K562 (cell line): ENCODE data around the gene SRCIN1. TPM values are rescaled to one million over a fixed set of nuclear protein-coding genes. Genes with fewer than 3 reads are reported as not detected.
A peak's percentile ranks its signal among the peaks of the same experiment; 100 is the strongest.

Experiments
- ATF6 ChIP-seq: sonication (generic); formaldehyde crosslinking; IDR thresholded peaks from 2 replicates; pipeline ENCODE4 v1.4.0; 2020; ENCODE audit warnings: mild to moderate bottlenecking, missing genetic modification reagents
- CCNT2 ChIP-seq: IDR thresholded peaks from 2 replicates; pipeline ENCODE4 v1.6.1; 2011; ENCODE audit warnings: borderline replicate concordance, low read depth, mild to moderate bottlenecking, moderate library complexity, mixed read lengths, low read length; ENCODE audit not compliant: insufficient read length; ENCODE audit errors: extremely low read depth
- ESRRB ChIP-seq: fragments of 250-450 bp; sonication (Bioruptor Pico); IDR thresholded peaks from 2 replicates; pipeline ENCODE4 v1.5.0; 2020; ENCODE audit warnings: mild to moderate bottlenecking, moderate library complexity, borderline replicate concordance
- ETV5 ChIP-seq: sonication (generic); formaldehyde crosslinking; IDR thresholded peaks from 2 replicates; pipeline ENCODE4 v1.4.0; 2020; ENCODE audit warnings: low read depth, mild to moderate bottlenecking, missing genetic modification reagents
- FOXP4 ChIP-seq: sonication (generic); formaldehyde crosslinking; IDR thresholded peaks from 2 replicates; pipeline ENCODE4 v1.8.0; 2022; ENCODE audit warnings: mild to moderate bottlenecking, missing genetic modification reagents, borderline replicate concordance
- KAT2B ChIP-seq: IDR thresholded peaks from one replicate; pipeline ENCODE4 v1.6.1; 2012; ENCODE audit warnings: low read depth, mild to moderate bottlenecking, control low read depth, inconsistent platforms, low read length, moderate library complexity
- KLF16 ChIP-seq: IDR thresholded peaks from 2 replicates; pipeline ENCODE4 v1.6.1; 2016; ENCODE audit warnings: antibody characterized with exemption
- KLF6 ChIP-seq: fragments of 250-450 bp; sonication (Bioruptor Pico); IDR thresholded peaks from 2 replicates; pipeline ENCODE4 v1.4.0; 2020; ENCODE audit warnings: mild to moderate bottlenecking, moderate library complexity, borderline replicate concordance
- NELFE ChIP-seq: IDR thresholded peaks from 2 replicates; pipeline ENCODE4 v1.6.1; 2011; ENCODE audit warnings: mild to moderate bottlenecking; ENCODE audit not compliant: insufficient read depth, insufficient read length
- ZBTB17 ChIP-seq: fragments of 450-650 bp; formaldehyde crosslinking; IDR thresholded peaks from 2 replicates; pipeline ENCODE4 v1.4.0; 2020; ENCODE audit warnings: mild to moderate bottlenecking
- ZBTB26 ChIP-seq: fragments of 450-650 bp; formaldehyde crosslinking; IDR thresholded peaks from 2 replicates; pipeline ENCODE4 v1.4.0; 2022; ENCODE audit warnings: missing genetic modification characterization
- ZBTB8A ChIP-seq: fragments of 450-650 bp; IDR thresholded peaks from 2 replicates; pipeline ENCODE4 v1.6.1; 2018; ENCODE audit warnings: mild to moderate bottlenecking, moderate library complexity; ENCODE audit not compliant: partially characterized antibody
- ZC3H8 ChIP-seq: fragments of 450-650 bp; IDR thresholded peaks from 2 replicates; pipeline ENCODE4 v1.6.1; 2017
- ZFP30 ChIP-seq: fragments of 250-450 bp; sonication (Bioruptor Pico); IDR thresholded peaks from 2 replicates; pipeline ENCODE4 v1.8.0; 2022; ENCODE audit warnings: moderate library complexity, mild to moderate bottlenecking, inconsistent platforms, borderline replicate concordance
- ZNF165 ChIP-seq: fragments of 250-450 bp; sonication (Bioruptor Pico); IDR thresholded peaks from 2 replicates; pipeline ENCODE4 v1.4.0; 2020; ENCODE audit warnings: borderline replicate concordance
- ZNF263 ChIP-seq: sonication (generic); formaldehyde crosslinking; IDR thresholded peaks from 2 replicates; pipeline ENCODE4 v1.8.0; 2022; ENCODE audit warnings: mild to moderate bottlenecking, missing genetic modification reagents, borderline replicate concordance
- ZNF395 ChIP-seq: fragments of 200-800 bp; sonication (Bioruptor generic); IDR thresholded peaks from 2 replicates; pipeline ENCODE4 v1.6.1; 2017; ENCODE audit warnings: missing genetic modification characterization, missing compliant biosample characterization
- ZNF695 ChIP-seq: fragments of 450-650 bp; formaldehyde crosslinking; IDR thresholded peaks from 2 replicates; pipeline ENCODE4 v1.4.0; 2020; ENCODE audit warnings: mild to moderate bottlenecking, moderate library complexity
- polyA plus RNA-seq, 8 experiments: library from polyadenylated mRNA; depleted of rRNA in 4 of 8; stranded (reverse) in 5 of 8; unstranded in 3 of 8; fragments of >200 nt; fragmentation: Nextera tagmentation in 2 of 8; fragmentation: Illumina TruSeq in 1 of 8; extraction: Ambion mirVana in 2 of 8; extraction: Trizol in 1 of 8; gene quantifications; 2 replicates each; pipeline versions ENCODE4 v1.2.1 to v1.2.3, GENCODE V29; 2011 to 2014; ENCODE audit warnings: inconsistent platforms in 1 of 8, missing spikeins in 1 of 8
- total RNA-seq, 7 experiments: library from RNA; depleted of rRNA in 6 of 7; stranded (reverse); fragments of >200 nt in 6 of 7; fragmentation: Illumina TruSeq in 2 of 7; extraction: Trizol in 2 of 7; gene quantifications; 2 replicates each; pipeline versions ENCODE4 v1.2.1 to v1.2.3, GENCODE V29; 2011 to 2021; ENCODE audit warnings: low replicate concordance in 1 of 7

Gene SRCIN1
- total and polyA plus RNA-seq, 9 of the 15 experiments (the other 6 are each of a cell fraction or from before 2014, with no cell fraction given) = 0.09 to 0.33 (median 0.13) TPM; not detected in 6

GRCh38 chr17:38557836-38558727, 47.7 kb downstream of the SRCIN1 start (continued):
- TF ChIP-seq FOXP4 (CRISPR knock-in tag) (no peak), ETV5 (CRISPR knock-in tag) (no peak), ZFP30 (CRISPR knock-in tag) (no peak), ESRRB (no peak), ZBTB8A (no peak), ATF6 (CRISPR knock-in tag) (no peak), ZC3H8 (no peak), CCNT2 (no peak), ZNF695 (no peak), ZNF165 (no peak), ZNF395 (no peak), ZBTB17 (CRISPR knock-in tag) (no peak), ZNF263 (no peak), KAT2B (no peak), NELFE (no peak), KLF6 (CRISPR knock-in tag) (no peak), KLF16 (peak; percentile 33; the same call in 1 of the 2 replicates), ZBTB26 (peak; percentile 61; the same call in 1 of the 2 replicates)
